HepG2 (cell line): ENCODE results near the gene TNS1. TPM values are rescaled to one million over a fixed set of nuclear protein-coding genes. Genes with fewer than 3 reads are reported as not detected.

ENCODE experiments used
- BRD4 ChIP-seq: sonication (generic); formaldehyde crosslinking; IDR thresholded peaks from 2 replicates; pipeline ENCODE4 v1.4.0; 2020; ENCODE audit warnings: missing genetic modification reagents
- CBX1 ChIP-seq: IDR thresholded peaks from one replicate; pipeline ENCODE4 v1.6.1; 2016; ENCODE audit warnings: antibody characterized with exemption, low read depth
- DR1 ChIP-seq: sonication (generic); formaldehyde crosslinking; IDR thresholded peaks from 2 replicates; pipeline ENCODE4 v1.8.0; 2021; ENCODE audit warnings: mild to moderate bottlenecking, missing genetic modification reagents, inconsistent platforms
- ETV6 ChIP-seq: sonication (generic); formaldehyde crosslinking; conservative IDR thresholded peaks from 2 replicates; pipeline ENCODE4 v1.4.0; 2020; ENCODE audit warnings: missing genetic modification reagents
- GLI4 ChIP-seq: sonication (generic); formaldehyde crosslinking; IDR thresholded peaks from 2 replicates; pipeline ENCODE4 v1.5.1; 2020; ENCODE audit warnings: missing genetic modification reagents, mild to moderate bottlenecking, moderate library complexity, borderline replicate concordance
- HINFP ChIP-seq: sonication (generic); formaldehyde crosslinking; IDR thresholded peaks from 2 replicates; pipeline ENCODE4 v1.4.0; 2020; ENCODE audit warnings: low read depth, mild to moderate bottlenecking, missing genetic modification reagents
- MAZ ChIP-seq, 2 experiments: sonication (generic) in 1 of 2; formaldehyde crosslinking in 1 of 2; IDR thresholded peaks; 2 replicates each; pipeline versions ENCODE4 v1.5.0 to v1.6.1; 2012 to 2020; ENCODE audit warnings: low read depth in 2 of 2, mild to moderate bottlenecking in 2 of 2, borderline replicate concordance in 1 of 2, improper control_type of control experiment in 1 of 2, low read length in 1 of 2, missing genetic modification reagents in 1 of 2, moderate library complexity in 1 of 2
- MED8 ChIP-seq: sonication (generic); formaldehyde crosslinking; IDR thresholded peaks from 2 replicates; pipeline ENCODE4 v1.8.1; 2023; ENCODE audit warnings: mild to moderate bottlenecking, missing genetic modification reagents; ENCODE audit not compliant: insufficient replicate concordance
- PTBP1 ChIP-seq: fragments of 200-400 bp; formaldehyde crosslinking; IDR thresholded peaks from 2 replicates; pipeline ENCODE4 v1.6.1; 2018; ENCODE audit warnings: low read length, low read depth; ENCODE audit not compliant: poor library complexity, severe bottlenecking
- RNF2 ChIP-seq: fragments of 450-650 bp; conservative IDR thresholded peaks from 2 replicates; pipeline ENCODE4 v1.6.1; 2016; ENCODE audit warnings: low read depth
- SIN3B ChIP-seq: fragments of 150-350 bp; IDR thresholded peaks from 2 replicates; pipeline ENCODE4 v1.6.1; 2014; ENCODE audit warnings: low read length
- SP1 ChIP-seq, 2 experiments: fragments of 450-650 bp in 1 of 2; sonication (generic) in 1 of 2; formaldehyde crosslinking in 1 of 2; IDR thresholded peaks; 2 replicates each; pipeline versions ENCODE4 v1.4.0 to v1.6.1; 2016 to 2020; ENCODE audit warnings: missing genetic modification reagents in 1 of 2
- ZBTB26 ChIP-seq: IDR thresholded peaks from 2 replicates; pipeline ENCODE4 v1.6.1; 2016; ENCODE audit warnings: missing compliant biosample characterization, missing genetic modification reagents, borderline replicate concordance
- ZBTB38 ChIP-seq: sonication (generic); formaldehyde crosslinking; IDR thresholded peaks from 2 replicates; pipeline ENCODE4 v1.5.1; 2020; ENCODE audit warnings: mild to moderate bottlenecking, missing genetic modification reagents
- ZNF274 ChIP-seq: sonication (generic); formaldehyde crosslinking; IDR thresholded peaks from 2 replicates; pipeline ENCODE4 v1.5.1; 2020; ENCODE audit warnings: mild to moderate bottlenecking, missing genetic modification reagents
- ZNF280B ChIP-seq: sonication (generic); formaldehyde crosslinking; IDR thresholded peaks from 2 replicates; pipeline ENCODE4 v1.5.0; 2020; ENCODE audit warnings: missing genetic modification reagents, mild to moderate bottlenecking, borderline replicate concordance
- ZNF354B ChIP-seq: sonication (generic); formaldehyde crosslinking; IDR thresholded peaks from 2 replicates; pipeline ENCODE4 v1.8.0; 2022; ENCODE audit warnings: mild to moderate bottlenecking, missing genetic modification reagents
- ZNF552 ChIP-seq: sonication (generic); formaldehyde crosslinking; IDR thresholded peaks from 2 replicates; pipeline ENCODE4 v1.9.0; 2022; ENCODE audit warnings: missing genetic modification reagents, mild to moderate bottlenecking, borderline replicate concordance
- ZNF687 ChIP-seq: sonication (generic); formaldehyde crosslinking; IDR thresholded peaks from 2 replicates; pipeline ENCODE4 v1.5.1; 2020; ENCODE audit warnings: mild to moderate bottlenecking, missing genetic modification reagents, moderate library complexity
- polyA plus RNA-seq, 8 experiments: library from polyadenylated mRNA; depleted of rRNA in 3 of 8; stranded (reverse) in 7 of 8; unstranded in 1 of 8; fragments of >200 nt; fragmentation: Illumina TruSeq in 4 of 8; extraction: Trizol in 4 of 8; gene quantifications; 2 replicates each; pipeline versions ENCODE4 v1.2.1 to v1.2.3, GENCODE V29; 2011 to 2016; ENCODE audit warnings: low read depth in 4 of 8, missing spikeins in 1 of 8, mixed read lengths in 1 of 8; ENCODE audit not compliant: insufficient read depth in 1 of 8
- total RNA-seq, 5 experiments: library from RNA; depleted of rRNA; stranded (reverse); fragments of >200 nt; fragmentation: Illumina TruSeq; extraction: Trizol; gene quantifications; 2 replicates each; pipeline ENCODE4 v1.2.3, GENCODE V29; 2016; ENCODE audit warnings: low read depth in 1 of 5

TNS1 gene
- total and polyA plus RNA-seq, 2 of the 13 experiments (the other 11 are each of a cell fraction or from before 2014, with no cell fraction given) = 1.9 to 118 TPM

- TF ChIP-seq SIN3B = no peak
- no peak for TF ChIP-seq ZBTB26 (CRISPR knock-in tag)
- TF ChIP-seq GLI4 = peak; percentile 41; the same call in 1 of the 2 replicates
- peak; percentile 89 for TF ChIP-seq ZNF687
- no peak for TF ChIP-seq SP1 (IDR thresholded peaks at IDR 0.05)
- TF ChIP-seq SP1 (CRISPR knock-in tag; IDR thresholded peaks at IDR 0.05) = peak; percentile 83
- TF ChIP-seq ETV6 (CRISPR knock-in tag) = no peak
- 0 out of 2 replicates have a peak, but pooled peaks have one; percentile 40 for TF ChIP-seq HINFP (CRISPR knock-in tag)
- TF ChIP-seq DR1 (CRISPR knock-in tag) = no peak
- 0 out of 2 replicates have a peak, but pooled peaks have one; percentile 79 for TF ChIP-seq ZNF552 (CRISPR knock-in tag)
- no peak for TF ChIP-seq CBX1
- TF ChIP-seq MAZ (IDR thresholded peaks at IDR 0.05; ENCODE audit: borderline replicate concordance, low read depth, low read length) = peak; percentile 87; the same call in 1 of the 2 replicates
- peak; percentile 87 for TF ChIP-seq MAZ (CRISPR knock-in tag; IDR thresholded peaks at IDR 0.05; ENCODE audit: low read depth)
- peak; percentile 90; the same call in 1 of the 2 replicates for TF ChIP-seq ZNF280B (CRISPR knock-in tag)
- peak; percentile 72; the same call in 1 of the 2 replicates for TF ChIP-seq ZBTB38 (CRISPR knock-in tag)
- no peak for TF ChIP-seq RNF2
- no peak for TF ChIP-seq MED8 (CRISPR knock-in tag)
- TF ChIP-seq PTBP1 = peak; percentile 79
- peak; percentile 77; the same call in 1 of the 2 replicates for TF ChIP-seq BRD4 (CRISPR knock-in tag)
- TF ChIP-seq ZNF274 (CRISPR knock-in tag) = 0 out of 2 replicates have a peak, but pooled peaks have one; percentile 32
- no peak for TF ChIP-seq ZNF354B (CRISPR knock-in tag)
Observed at GRCh38 chr2:217943446-217944321, 59.1 kb downstream of the TNS1 start (continued).
